DND-41 (cell line): Measurements from ENCODE around the gene SPATA22.

Source experiments
- CTCF ChIP-seq: IDR thresholded peaks from 2 replicates; pipeline ENCODE4 v1.5.1; 2012; ENCODE audit warnings: borderline replicate concordance, low read length, moderate library complexity, mild to moderate bottlenecking; ENCODE audit not compliant: poor library complexity, severe bottlenecking; ENCODE audit errors: extremely low read depth
- EZH2 ChIP-seq: IDR thresholded peaks from 3 replicates; pipeline ENCODE4 v1.6.1; 2012; ENCODE audit warnings: borderline replicate concordance, low read depth, mild to moderate bottlenecking, moderate library complexity, low read length, inconsistent platforms; ENCODE audit not compliant: severe bottlenecking

GRCh38 chr17:3485481-3486068, 14.0 kb upstream of the SPATA22 start:
- TF ChIP-seq CTCF (no peak), EZH2 (no peak)
